Hypothalamus (tissue), 51 donors: ENCODE measurements around the gene MRPS15.

Experiments
- DNase-seq, 51 donors: peaks; one replicate each; lab custom pipeline; 2025; lab: John Stamatoyannopoulos, UW

The MRPS15 gene

GRCh38 chr1:36432616-36433015 is 31.6 kb downstream of the MRPS15 start:
- no peak for DNase-seq

DNA sequence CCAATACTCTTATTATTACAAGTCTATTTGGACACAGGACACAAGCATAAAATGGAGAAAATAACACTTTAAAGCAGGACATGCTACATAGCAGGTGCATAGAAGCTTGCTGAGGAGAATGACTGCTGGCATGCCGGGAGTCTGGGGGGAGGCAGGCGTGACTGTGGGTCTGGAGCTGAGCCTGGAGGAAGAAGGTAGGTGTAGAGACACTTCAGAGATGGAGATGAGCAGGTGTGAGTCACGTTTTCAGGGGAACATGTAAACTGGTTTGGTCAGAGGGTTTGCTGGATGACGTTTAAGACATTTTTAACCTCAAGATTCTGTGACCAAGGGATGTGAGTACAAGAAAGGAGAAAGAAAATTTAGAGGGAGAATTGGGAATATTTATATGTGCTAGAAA is 38.4 kb downstream of the MRPS15 start:
- peak in 1 of 51 donors; percentile 54 for DNase-seq

DNA sequence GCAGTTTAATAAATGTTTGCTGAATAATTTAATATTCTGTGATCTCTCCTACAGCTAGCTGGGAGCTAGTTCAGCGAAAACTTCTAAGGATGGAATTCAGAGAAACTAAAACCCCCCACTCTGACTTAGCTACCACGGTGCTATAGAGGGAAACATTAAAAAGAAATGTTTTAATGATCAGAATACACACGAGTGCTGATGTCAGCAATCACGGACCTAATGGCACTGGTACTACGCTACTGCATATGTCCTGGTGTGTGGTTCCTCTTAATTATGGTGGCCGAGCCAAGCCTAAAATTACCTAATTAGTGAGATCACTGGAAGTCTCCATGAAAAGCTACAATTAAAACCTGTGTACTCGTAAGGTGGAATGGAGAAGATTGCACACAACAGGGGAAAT is 42.5 kb downstream of the MRPS15 start:
- no peak for DNase-seq

DNA sequence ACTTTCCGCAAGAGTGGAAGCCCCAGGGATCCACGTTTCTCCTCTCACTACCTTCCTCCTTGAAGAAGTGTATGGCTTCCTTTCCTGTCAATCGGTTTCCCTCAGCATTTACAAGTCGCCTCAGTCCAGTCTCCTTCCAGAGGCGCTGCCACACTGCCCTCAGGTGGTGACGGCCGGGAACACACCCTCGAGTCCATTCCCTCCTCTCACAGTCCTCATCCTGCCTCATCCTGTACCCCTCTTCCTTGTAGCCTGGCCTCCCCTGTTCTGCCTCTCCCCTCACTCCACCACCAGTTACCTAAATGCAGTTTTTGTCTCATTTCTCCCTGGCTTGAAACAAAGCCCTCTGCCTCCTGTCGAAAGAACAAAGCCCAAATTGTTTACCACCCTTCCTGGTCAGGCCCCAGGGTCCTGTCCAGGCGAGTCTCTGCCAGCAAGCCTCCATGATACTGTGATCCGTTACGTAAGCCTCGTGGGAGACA is 43.3 kb downstream of the MRPS15 start:
- DNase-seq, result peak; percentile 9 to 94 (median 71)

DNA sequence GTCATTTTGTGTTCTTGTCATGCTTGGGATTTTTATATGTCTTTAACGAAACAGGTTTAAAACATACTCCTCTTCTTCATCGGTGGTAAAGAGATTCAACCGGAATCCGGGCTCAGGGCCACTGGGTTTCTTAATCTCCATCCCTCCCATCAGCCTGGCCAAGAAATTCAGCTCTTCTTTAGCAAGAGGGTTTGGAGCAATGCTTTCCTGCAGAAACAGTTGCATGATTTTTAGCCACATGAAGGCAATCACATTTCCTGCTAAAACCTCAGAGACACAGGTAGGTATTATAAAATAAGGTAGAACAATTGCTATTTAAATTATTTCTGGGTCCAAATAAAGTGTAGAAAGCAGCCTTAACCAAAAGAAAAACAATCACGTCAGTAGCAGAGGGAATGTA is 43.8 kb downstream of the MRPS15 start:
- DNase-seq, result no peak

- DNase-seq, result no peak
Observed at GRCh38 chr1:36419569-36419968, 44.6 kb downstream of the MRPS15 start.

GRCh38 chr1:36419140-36419539 is 45.0 kb downstream of the MRPS15 start:
- DNase-seq, result no peak

- DNase-seq, result no peak
Observed at GRCh38 chr1:36417931-36418330, 46.3 kb downstream of the MRPS15 start.

- no peak for DNase-seq
Observed at GRCh38 chr1:36415661-36416326, 48.4 kb downstream of the MRPS15 start.

DNA sequence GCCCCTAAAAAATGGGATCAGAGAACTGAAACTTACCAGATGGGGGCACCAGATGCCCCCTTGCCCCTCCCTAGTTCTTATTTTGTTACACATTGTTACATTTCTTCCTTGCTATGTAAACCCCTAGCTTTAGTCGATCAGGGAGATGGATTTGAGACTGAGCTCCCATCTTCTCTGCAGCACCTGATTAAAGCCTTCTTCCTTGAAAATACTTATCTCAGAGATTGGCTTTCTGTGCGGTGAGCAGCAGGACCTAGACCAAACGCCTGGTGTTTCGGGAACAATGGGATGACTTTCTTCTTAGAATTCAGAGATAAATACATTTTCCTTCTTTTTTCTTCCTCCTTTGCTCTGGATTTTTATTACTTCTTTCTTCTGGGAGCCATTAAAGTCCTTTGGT is 49.8 kb downstream of the MRPS15 start:
- DNase-seq, result no peak

DNA sequence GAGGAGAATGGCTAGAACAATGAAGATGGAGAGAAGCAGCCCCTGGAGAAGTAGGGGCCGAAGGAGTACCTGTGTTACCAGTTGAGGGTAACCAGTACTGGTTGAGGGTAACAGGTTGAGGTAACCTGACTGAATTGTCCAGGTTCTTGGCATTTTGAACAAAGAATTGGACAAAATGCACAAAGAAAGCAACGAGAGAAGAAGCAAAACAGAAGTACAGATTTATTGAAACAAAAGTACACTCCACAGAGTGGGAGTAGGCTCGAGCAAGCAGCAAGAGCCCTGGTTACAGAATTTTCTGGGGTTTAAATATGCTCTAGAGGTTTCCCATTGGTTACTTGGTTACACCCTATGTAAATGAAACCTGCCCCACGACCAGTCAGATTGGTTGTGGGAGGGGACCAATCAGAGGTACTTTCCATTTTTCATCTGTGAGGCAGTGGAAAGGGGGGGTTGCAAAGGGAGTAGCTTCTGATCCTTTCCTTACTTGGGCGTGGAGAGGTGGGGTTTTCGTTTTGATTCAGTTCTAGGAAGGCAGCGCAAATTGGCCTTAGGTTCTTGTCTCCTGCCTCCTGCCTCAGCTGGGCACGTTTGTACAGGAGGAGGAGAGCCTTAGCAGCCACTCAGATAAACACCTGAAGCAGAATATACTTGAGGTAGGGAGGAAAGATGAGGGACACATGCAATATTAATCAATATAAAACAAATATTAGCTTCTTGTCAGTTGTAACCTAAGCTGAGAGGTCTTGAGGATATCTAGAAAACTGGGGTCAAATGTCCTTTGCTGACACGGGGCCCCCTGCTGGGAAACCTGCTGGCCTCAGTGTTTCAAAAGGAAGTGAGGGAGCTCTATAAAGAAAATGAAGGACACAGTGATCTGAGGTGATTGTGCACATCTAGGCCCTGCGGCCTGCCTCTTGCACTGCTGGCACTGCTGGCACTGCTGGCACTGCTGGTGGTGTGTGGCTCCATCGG is 52.2 kb downstream of the MRPS15 start:
- peak in 4 of 51 donors; percentile 2 to 28 (median 10) for DNase-seq

DNA sequence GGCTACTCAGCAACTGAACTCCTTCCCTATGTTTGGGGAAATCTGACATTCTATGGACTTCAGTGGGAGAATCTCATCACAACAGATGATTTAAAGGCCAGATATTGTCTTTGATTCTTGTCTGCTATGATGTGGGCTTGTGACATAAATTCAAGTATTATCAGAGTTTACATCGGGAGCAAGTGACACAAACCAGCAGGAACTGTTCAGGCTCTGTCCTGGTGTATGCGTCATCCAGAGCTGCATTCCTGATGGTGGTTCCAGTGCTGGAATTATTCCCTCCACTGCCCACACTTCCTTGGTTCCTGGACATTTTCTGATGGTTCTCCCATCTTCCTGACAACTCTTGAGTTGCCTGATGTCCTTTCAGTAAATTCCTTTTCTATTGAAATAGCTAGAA is 55.7 kb downstream of the MRPS15 start:
- DNase-seq, result no peak

GRCh38 chr1:36406440-36406839 is 57.7 kb downstream of the MRPS15 start:
- DNase-seq, result no peak
